ENCODE measurements around the gene TBC1D22A. TPM values are rescaled to one million over a fixed set of nuclear protein-coding genes. Genes with fewer than 3 reads are reported as not detected.

The TBC1D22A gene
- polyA plus RNA-seq, 1 donor from 2014 or later: 9.3 TPM

- Histone ChIP-seq H3K9me2 (ENCODE audit: insufficient read depth, low read length) (no peaks in the 10 kb centered on the region), H3K9me3 (ENCODE audit: low read length) (no peaks in the 10 kb centered on the region), H3K27ac (ENCODE audit: low read length) (no peak overlapping the region), H3K36me3 (ENCODE audit: insufficient read depth, low read length) (no peaks in the 10 kb centered on the region), H4K20me1 (ENCODE audit: insufficient read depth) (no peaks in the 10 kb centered on the region), H3K79me2 (replicated peaks; ENCODE audit: insufficient read depth, low read length) (no peaks in the 10 kb centered on the region), H3K9ac (ENCODE audit: low read length) (no peak overlapping the region), H2AFZ (ENCODE audit: low read depth, low read length) (no peak overlapping the region), H3F3A (ENCODE audit: insufficient read depth, low read length, poor library complexity, severe bottlenecking) (no peaks in the 10 kb centered on the region), H3K4me2 (ENCODE audit: low read length) (no peak overlapping the region), H3K4me3 (ENCODE audit: low read length) (no peak overlapping the region), H3K27me3 (ENCODE audit: insufficient read depth, low read depth, low read length) (no peaks in the 10 kb centered on the region)
- no peak for TF ChIP-seq EP300 (conservative IDR thresholded peaks at IDR 0.05; ENCODE audit: poor library complexity, severe bottlenecking)
- no peak for TF ChIP-seq REST (IDR thresholded peaks at IDR 0.05; ENCODE audit: borderline replicate concordance)
- no peak for TF ChIP-seq SMC3 (conservative IDR thresholded peaks at IDR 0.05; ENCODE audit: poor library complexity)
- no peak for TF ChIP-seq RAD21 (conservative IDR thresholded peaks at IDR 0.05)
- no peak for TF ChIP-seq CTCF (IDR thresholded peaks at IDR 0.05; ENCODE audit: poor library complexity, severe bottlenecking)
- TF ChIP-seq MXI1 (conservative IDR thresholded peaks at IDR 0.05; ENCODE audit: poor library complexity, severe bottlenecking): no peak
Measured at GRCh38 chr22:46792061-46792796, 29.8 kb downstream of the TBC1D22A start.

GRCh38 chr22:46792841-46793261 is 30.4 kb downstream of the TBC1D22A start:
- H3K9ac ChIP-seq (ENCODE audit: low read length): no peak overlapping the region
- no peak overlapping the region for H3K4me3 ChIP-seq (ENCODE audit: low read length)
- no peaks in the 10 kb centered on the region for H3K27me3 ChIP-seq (ENCODE audit: insufficient read depth, low read depth, low read length)
- H3F3A ChIP-seq (ENCODE audit: insufficient read depth, low read length, poor library complexity, severe bottlenecking): no peaks in the 10 kb centered on the region
- H3K27ac ChIP-seq (ENCODE audit: low read length): no peak overlapping the region
- H3K36me3 ChIP-seq (ENCODE audit: insufficient read depth, low read length): no peaks in the 10 kb centered on the region
- no peak overlapping the region for H3K4me2 ChIP-seq (ENCODE audit: low read length)
- no peaks in the 10 kb centered on the region for H3K79me2 ChIP-seq (replicated peaks; ENCODE audit: insufficient read depth, low read length)
- TF ChIP-seq RAD21 (conservative IDR thresholded peaks at IDR 0.05) (no peak), MXI1 (conservative IDR thresholded peaks at IDR 0.05; ENCODE audit: poor library complexity, severe bottlenecking) (no peak), TAF1 (IDR thresholded peaks at IDR 0.05; ENCODE audit: low read depth) (no peak), POLR2AphosphoS5 (IDR thresholded peaks at IDR 0.05) (no peak), EP300 (conservative IDR thresholded peaks at IDR 0.05; ENCODE audit: poor library complexity, severe bottlenecking) (no peak), CTCF (IDR thresholded peaks at IDR 0.05; ENCODE audit: poor library complexity, severe bottlenecking) (no peak), REST (IDR thresholded peaks at IDR 0.05; ENCODE audit: borderline replicate concordance) (no peak)
- H3K9me2 ChIP-seq (ENCODE audit: insufficient read depth, low read length): no peaks in the 10 kb centered on the region
- no peak overlapping the region for H2AFZ ChIP-seq (ENCODE audit: low read depth, low read length)
- H3K9me3 ChIP-seq (ENCODE audit: low read length): no peaks in the 10 kb centered on the region
- no peaks in the 10 kb centered on the region for H4K20me1 ChIP-seq (ENCODE audit: insufficient read depth)
